A673 (cell line): ENCODE results near the gene ZNF808. TPM values are rescaled to one million over a fixed set of nuclear protein-coding genes. Genes with fewer than 3 reads are reported as not detected.
A peak's percentile ranks its signal among the peaks of the same experiment; 100 is the strongest.
"Not testable (repeated sequence)": the region's sequence is repeated elsewhere in the genome, so short reads cannot be mapped to it uniquely, and the experiment has no call there.

Source experiments
- BruUV-seq: library from RNA; stranded (reverse); fragments of 400-500 nt; replicated peaks from 2 replicates; lab custom pipeline; 2021; lab: Mats Ljungman, UMichigan
- CTCF ChIA-PET: fragments of 300-600 bp; sonication (Branson Sonifier 250); formaldehyde crosslinking; loops from one replicate; lab custom pipeline; 2022; ENCODE audit warnings: antibody characterized with exemption; lab: Charles Lee
- POLR2A ChIA-PET: fragments of 300-600 bp; sonication (Branson Sonifier 250); formaldehyde crosslinking; loops from one replicate; lab custom pipeline; 2022; ENCODE audit warnings: antibody characterized with exemption; ENCODE audit not compliant: low non-redundant PET; lab: Charles Lee
- DNase-seq: peaks from one replicate; pipeline ENCODE4 v3.0.0-alpha.2; 2015; ENCODE audit warnings: low spot score
- H3K27ac ChIP-seq: fragments of 200-600 bp; sonication (generic); 2 replicates; pipeline ENCODE4 v1.5.1; 2016; ENCODE audit warnings: mixed run types, low read depth, mild to moderate bottlenecking, mixed read lengths, antibody characterized with exemption, low read length; ENCODE audit not compliant: poor library complexity, severe bottlenecking
- H3K27me3 ChIP-seq: fragments of 200-600 bp; sonication (generic); replicated peaks from 2 replicates; pipeline ENCODE4 v1.6.1; 2017; ENCODE audit warnings: mixed run types, low read depth, mild to moderate bottlenecking, mixed read lengths, antibody characterized with exemption, low read length; ENCODE audit not compliant: insufficient read depth, poor library complexity
- H3K36me3 ChIP-seq: fragments of 200-600 bp; sonication (generic); 2 replicates; pipeline ENCODE4 v1.6.1; 2016; ENCODE audit warnings: mixed run types, mild to moderate bottlenecking, mixed read lengths, antibody characterized with exemption, low read length; ENCODE audit not compliant: insufficient read depth, poor library complexity, severe bottlenecking
- H3K4me1 ChIP-seq: fragments of 200-600 bp; sonication (generic); 2 replicates; pipeline ENCODE4 v1.6.1; 2017; ENCODE audit warnings: mixed run types, mild to moderate bottlenecking, mixed read lengths, antibody characterized with exemption, low read length; ENCODE audit not compliant: insufficient read depth, poor library complexity, severe bottlenecking
- H3K4me3 ChIP-seq: fragments of 200-600 bp; sonication (generic); 2 replicates; pipeline ENCODE4 v1.5.1; 2016; ENCODE audit warnings: low read depth, mixed run types, mild to moderate bottlenecking, mixed read lengths, low read length; ENCODE audit not compliant: poor library complexity, severe bottlenecking
- H3K9me3 ChIP-seq: fragments of 200-600 bp; sonication (generic); 2 replicates; pipeline ENCODE4 v1.6.1; 2016; ENCODE audit warnings: mixed run types, low read depth, mild to moderate bottlenecking, mixed read lengths, antibody characterized with exemption, low read length; ENCODE audit not compliant: poor library complexity, severe bottlenecking
- EZH2 ChIP-seq: fragments of 200-600 bp; sonication (generic); IDR thresholded peaks from 2 replicates; pipeline ENCODE4 v1.6.1; 2017; ENCODE audit warnings: borderline replicate concordance, low read depth, mild to moderate bottlenecking, mixed read lengths, antibody characterized with exemption, low read length; ENCODE audit not compliant: poor library complexity, severe bottlenecking
- intact Hi-C: fragments of 100-400 bp; cut with micrococcal nuclease; formaldehyde crosslinking; loops from one replicate; pipeline ENCODE4 v1.10.0; 2022; ENCODE audit not compliant: unreplicated experiment
- total RNA-seq: library from RNA; stranded (reverse); gene quantifications from 2 replicates; pipeline ENCODE4 v1.2.3, GENCODE V29; 2021
- TF ChIP-seq, protein P1 (sequence below): fragments of 300-800, 200-600 bp; sonication (generic); conservative IDR thresholded peaks from 2 replicates; pipeline ENCODE4 v1.5.1; 2017; ENCODE audit warnings: low read depth, mild to moderate bottlenecking, antibody characterized with exemption, low read length, moderate library complexity, mixed read lengths

ZNF808 gene
- total RNA-seq, 1 experiment from 2014 or later: 19.1 TPM

- Histone ChIP-seq H3K4me3 (no peak overlapping the region), H3K4me1 (no peaks in the 10 kb centered on the region), H3K36me3 (no peaks in the 10 kb centered on the region), H3K9me3 (peaks cover 15% of the 10 kb centered on the region), H3K27me3 (no peaks in the 10 kb centered on the region), H3K27ac (no peak overlapping the region)
- TF ChIP-seq, protein P1, sequence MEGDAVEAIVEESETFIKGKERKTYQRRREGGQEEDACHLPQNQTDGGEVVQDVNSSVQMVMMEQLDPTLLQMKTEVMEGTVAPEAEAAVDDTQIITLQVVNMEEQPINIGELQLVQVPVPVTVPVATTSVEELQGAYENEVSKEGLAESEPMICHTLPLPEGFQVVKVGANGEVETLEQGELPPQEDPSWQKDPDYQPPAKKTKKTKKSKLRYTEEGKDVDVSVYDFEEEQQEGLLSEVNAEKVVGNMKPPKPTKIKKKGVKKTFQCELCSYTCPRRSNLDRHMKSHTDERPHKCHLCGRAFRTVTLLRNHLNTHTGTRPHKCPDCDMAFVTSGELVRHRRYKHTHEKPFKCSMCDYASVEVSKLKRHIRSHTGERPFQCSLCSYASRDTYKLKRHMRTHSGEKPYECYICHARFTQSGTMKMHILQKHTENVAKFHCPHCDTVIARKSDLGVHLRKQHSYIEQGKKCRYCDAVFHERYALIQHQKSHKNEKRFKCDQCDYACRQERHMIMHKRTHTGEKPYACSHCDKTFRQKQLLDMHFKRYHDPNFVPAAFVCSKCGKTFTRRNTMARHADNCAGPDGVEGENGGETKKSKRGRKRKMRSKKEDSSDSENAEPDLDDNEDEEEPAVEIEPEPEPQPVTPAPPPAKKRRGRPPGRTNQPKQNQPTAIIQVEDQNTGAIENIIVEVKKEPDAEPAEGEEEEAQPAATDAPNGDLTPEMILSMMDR: no peak
- no peak for TF ChIP-seq EZH2
- BruUV-seq: no TSS peak
- intact Hi-C loops: no loop called here
- no peak for DNase-seq
- CTCF ChIA-PET: no interaction called here
- POLR2A ChIA-PET: no interaction called here
Observed at GRCh38 chr19:52567921-52568320, 40.5 kb downstream of the ZNF808 start.

GRCh38 chr19:52569638-52569999 is 42.2 kb downstream of the ZNF808 start:
- BruUV-seq, intact Hi-C loops, CTCF ChIA-PET, H3K36me3 ChIP-seq, H3K9me3 ChIP-seq, H3K4me1 ChIP-seq, H3K27me3 ChIP-seq, POLR2A ChIA-PET, H3K27ac ChIP-seq: not testable (repeated sequence)
- H3K4me3 ChIP-seq: peak overlapping the region; percentile 66
- DNase-seq: peak; percentile 9

DNA sequence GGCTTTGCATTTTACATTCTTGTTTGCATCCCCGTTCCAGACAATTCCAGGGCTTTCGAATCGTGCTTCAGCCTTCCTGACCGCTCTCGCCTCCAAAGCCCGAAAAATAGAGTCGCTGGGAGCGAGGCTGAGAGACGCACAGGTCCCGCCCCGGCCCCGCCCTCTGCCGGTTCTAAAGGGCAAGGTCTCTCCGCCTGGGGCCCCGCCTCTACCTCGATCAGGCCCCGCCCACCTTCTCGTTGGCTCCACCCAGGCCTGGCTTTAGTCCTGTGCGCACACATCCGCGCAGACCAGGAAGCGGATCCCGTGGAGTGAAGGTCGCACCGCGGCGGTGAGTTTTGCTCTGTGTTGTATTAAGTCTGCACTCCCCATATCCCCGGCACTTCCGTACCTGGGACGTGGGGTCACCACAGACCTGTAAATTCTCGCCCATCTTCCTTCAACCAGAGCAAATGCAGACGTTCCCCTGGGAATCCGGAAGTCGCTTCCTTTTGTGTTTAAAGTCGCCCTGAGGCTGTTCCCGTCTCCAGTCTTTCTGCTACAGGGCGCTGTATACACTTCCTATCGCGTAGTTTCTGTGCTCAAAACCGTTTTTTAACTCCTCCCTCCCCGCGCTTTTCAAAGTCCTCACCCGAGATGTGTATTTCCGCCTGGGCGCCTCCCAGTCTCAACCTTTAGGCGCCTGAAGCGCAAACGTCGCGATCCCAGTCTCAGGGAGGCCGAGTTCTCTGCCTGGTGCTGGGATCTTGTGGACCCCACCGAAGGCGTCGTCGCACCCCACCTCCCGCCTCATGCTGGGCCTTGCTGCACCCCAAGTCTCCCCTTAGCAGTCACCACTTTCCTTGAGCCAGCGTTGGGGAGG is 42.8 kb downstream of the ZNF808 start, which contains the start of gene ZNF701:
Gene ZNF701, plus strand, starts transcription at position 288 of the 862 bp plus-strand sequence. CDS start 3,861 bp downstream, outside the sequence.
- peak; percentile 92 for DNase-seq
- Histone ChIP-seq H3K4me3 (peak within 1 kb of the TSS; percentile 66), H3K9me3 (no peaks in the 10 kb centered on the region), H3K27ac (peak within 1 kb of the TSS; percentile 84), H3K27me3 (no peaks in the 10 kb centered on the region), H3K4me1 (no peaks in the 10 kb centered on the region), H3K36me3 (peaks cover 7% of the 10 kb centered on the region)
- ChIA-PET CTCF (no interaction called here), POLR2A (no interaction called here)
- intact Hi-C loops: no loop called here
- TSS peak; percentile 48 for BruUV-seq
- no peak for TF ChIP-seq EZH2
- TF ChIP-seq, protein P1: no peak
